ENCODE data around the gene ARHGAP40. TPM values are rescaled to one million over a fixed set of nuclear protein-coding genes. Genes with fewer than 3 reads are reported as not detected.

Gene ARHGAP40
- total and polyA plus RNA-seq, 4 donors: 0.57 to 5.0 (median 1.1) TPM

DNA sequence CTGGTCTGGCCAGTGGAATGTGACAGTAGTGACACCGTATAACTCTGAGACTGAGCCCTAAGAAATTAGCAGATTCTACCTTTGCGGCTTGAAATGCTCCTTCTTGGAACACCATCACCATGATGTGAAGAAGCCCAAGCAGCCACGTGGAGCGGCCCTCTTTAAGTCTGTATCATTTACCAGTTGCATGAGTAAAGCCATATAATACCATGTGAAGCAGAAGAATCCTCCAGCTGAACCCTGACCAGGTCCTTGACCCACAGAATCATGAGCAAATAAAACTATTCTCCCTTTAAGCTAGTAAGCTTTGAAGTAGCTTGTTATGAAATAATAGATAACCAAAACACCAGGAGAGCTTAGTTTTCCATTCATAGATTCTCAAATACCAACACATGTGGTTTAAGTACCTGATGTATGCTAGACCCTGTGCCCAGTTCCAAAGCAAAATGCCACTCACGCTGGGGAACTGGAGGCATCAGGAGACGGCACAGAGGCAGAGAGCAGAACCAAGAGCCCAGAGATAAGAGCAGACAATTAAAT lies 65.9 kb downstream of the ARHGAP40 start:
- TF ChIP-seq CTCF (IDR thresholded peaks at IDR 0.05; ENCODE audit: control extremely low read depth, extremely low read depth): no peak
- Histone ChIP-seq H3K9me3 (ENCODE audit: control insufficient read depth in 4 of 4, insufficient read depth in 3 of 4, low read length in 3 of 4) (peaks cover 0 to 8% (median 0%) of the 10 kb centered on the region in 4 donors), H3K4me3 (no peak overlapping the region), H3K9ac (ENCODE audit: insufficient read depth in 1 of 2, low read length in 2 of 2) (no peak overlapping the region), H3K27ac (ENCODE audit: low read depth in 1 of 2, low read length in 1 of 2) (no peak overlapping the region), H3K4me1 (ENCODE audit: control insufficient read depth in 5 of 5, insufficient read depth in 5 of 5, low read length in 5 of 5) (peaks cover 0 to 8% (median 0%) of the 10 kb centered on the region in 5 donors), H3K27me3 (ENCODE audit: control insufficient read depth in 3 of 3, insufficient read depth in 3 of 3, low read length in 2 of 3) (peaks cover 0 to 16% (median 9%) of the 10 kb centered on the region in 3 donors), H3K36me3 (ENCODE audit: control insufficient read depth in 4 of 4, insufficient read depth in 4 of 4, low read length in 4 of 4) (no peaks in the 10 kb centered on the region)
- WGBS, 2 donors: 73 to 86% methylated on average over 6 of the region's 6 CpGs
- ATAC-seq (ENCODE audit: insufficient read depth, low FRiP score) (no peak), DNase-seq (no peak)

DNA sequence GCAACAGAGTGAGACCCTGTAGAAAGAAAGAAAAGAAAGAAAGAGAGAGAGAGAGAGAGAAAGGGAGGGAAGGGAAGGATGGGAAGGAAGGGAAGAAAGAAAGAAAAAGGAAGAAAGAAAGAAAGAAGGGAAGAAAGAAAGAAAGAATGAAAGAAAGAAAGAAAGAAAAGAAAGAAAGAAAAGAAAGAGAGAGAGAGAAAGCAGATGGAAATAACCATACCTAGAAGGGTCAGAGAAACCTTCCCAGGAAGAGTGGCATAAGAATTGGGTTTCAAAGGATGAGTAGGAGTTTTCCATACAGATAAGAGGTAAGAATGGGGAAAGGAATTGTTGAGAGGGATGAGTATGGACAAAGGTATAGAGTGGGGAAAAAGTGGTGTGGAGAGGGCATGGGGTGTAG lies 68.1 kb downstream of the ARHGAP40 start:
- TF ChIP-seq CTCF (IDR thresholded peaks at IDR 0.05; ENCODE audit: control extremely low read depth, extremely low read depth): no peak
- peaks cover 0 to 27% (median 18%) of the 10 kb centered on the region in 3 donors for H3K27me3 ChIP-seq (ENCODE audit: control insufficient read depth in 3 of 3, insufficient read depth in 3 of 3, low read length in 2 of 3)
- no peak overlapping the region for H3K27ac ChIP-seq (ENCODE audit: low read depth in 1 of 2, low read length in 1 of 2)
- DNase-seq (no peak), ATAC-seq (ENCODE audit: insufficient read depth, low FRiP score) (no peak)
- H3K9me3 ChIP-seq (ENCODE audit: control insufficient read depth in 4 of 4, insufficient read depth in 3 of 4, low read length in 3 of 4): no peaks in the 10 kb centered on the region
- no peak overlapping the region for H3K9ac ChIP-seq (ENCODE audit: insufficient read depth in 1 of 2, low read length in 2 of 2)
- no peaks in the 10 kb centered on the region for H3K36me3 ChIP-seq (ENCODE audit: control insufficient read depth in 4 of 4, insufficient read depth in 4 of 4, low read length in 4 of 4)
- no peak overlapping the region for H3K4me3 ChIP-seq
- H3K4me1 ChIP-seq (ENCODE audit: control insufficient read depth in 5 of 5, insufficient read depth in 5 of 5, low read length in 5 of 5): peaks cover 0 to 18% (median 0%) of the 10 kb centered on the region in 5 donors

DNA sequence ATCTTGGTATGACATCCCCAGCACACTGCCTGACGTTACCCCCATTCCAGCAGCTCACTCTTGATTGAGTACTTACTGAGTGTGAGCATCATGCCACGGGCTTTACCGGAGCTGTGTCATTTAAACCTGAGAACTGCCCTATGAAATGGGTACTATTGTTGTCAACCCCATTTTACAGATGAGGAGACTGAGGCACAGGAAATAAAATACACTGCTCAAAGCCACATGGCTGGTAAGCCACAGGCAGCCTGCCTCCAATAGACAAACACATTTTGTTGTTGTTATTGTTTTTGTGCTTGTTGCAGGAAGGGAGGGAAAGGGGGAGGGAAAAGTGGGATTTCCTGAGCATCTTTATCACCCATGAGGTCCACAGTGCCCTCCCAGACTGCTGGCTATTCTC lies 69.2 kb downstream of the ARHGAP40 start:
- no peak overlapping the region for H3K9ac ChIP-seq (ENCODE audit: insufficient read depth in 1 of 2, low read length in 2 of 2)
- no peak overlapping the region for H3K4me3 ChIP-seq
- no peaks in the 10 kb centered on the region for H3K9me3 ChIP-seq (ENCODE audit: control insufficient read depth in 4 of 4, insufficient read depth in 3 of 4, low read length in 3 of 4)
- peaks cover 0 to 19% (median 0%) of the 10 kb centered on the region in 5 donors for H3K4me1 ChIP-seq (ENCODE audit: control insufficient read depth in 5 of 5, insufficient read depth in 5 of 5, low read length in 5 of 5)
- no peaks in the 10 kb centered on the region for H3K36me3 ChIP-seq (ENCODE audit: control insufficient read depth in 4 of 4, insufficient read depth in 4 of 4, low read length in 4 of 4)
- peaks cover 0 to 33% (median 20%) of the 10 kb centered on the region in 3 donors for H3K27me3 ChIP-seq (ENCODE audit: control insufficient read depth in 3 of 3, insufficient read depth in 3 of 3, low read length in 2 of 3)
- no peak for ATAC-seq (ENCODE audit: insufficient read depth, low FRiP score)
- TF ChIP-seq CTCF (IDR thresholded peaks at IDR 0.05; ENCODE audit: control extremely low read depth, extremely low read depth): no peak
- WGBS, 2 donors: 72 to 75% methylated on average over 3 of the region's 3 CpGs
- no peak overlapping the region for H3K27ac ChIP-seq (ENCODE audit: low read depth in 1 of 2, low read length in 1 of 2)
- DNase-seq: no peak

GRCh38 chr20:38671186-38671585 lies 69.6 kb downstream of the ARHGAP40 start:
- Histone ChIP-seq H3K9me3 (ENCODE audit: control insufficient read depth in 4 of 4, insufficient read depth in 3 of 4, low read length in 3 of 4) (no peaks in the 10 kb centered on the region), H3K4me3 (no peak overlapping the region), H3K36me3 (ENCODE audit: control insufficient read depth in 4 of 4, insufficient read depth in 4 of 4, low read length in 4 of 4) (no peaks in the 10 kb centered on the region), H3K9ac (ENCODE audit: insufficient read depth in 1 of 2, low read length in 2 of 2) (no peak overlapping the region), H3K4me1 (ENCODE audit: control insufficient read depth in 5 of 5, insufficient read depth in 5 of 5, low read length in 5 of 5) (peaks cover 0 to 16% (median 0%) of the 10 kb centered on the region in 5 donors), H3K27me3 (ENCODE audit: control insufficient read depth in 3 of 3, insufficient read depth in 3 of 3, low read length in 2 of 3) (peaks cover 0 to 33% (median 20%) of the 10 kb centered on the region in 3 donors), H3K27ac (ENCODE audit: low read depth in 1 of 2, low read length in 1 of 2) (no peak overlapping the region)
- no peak for DNase-seq
- TF ChIP-seq CTCF (IDR thresholded peaks at IDR 0.05; ENCODE audit: control extremely low read depth, extremely low read depth): no peak
- 24 to 28% methylated on average over 6 of the region's 6 CpGs for WGBS, 2 donors
- no peak for ATAC-seq (ENCODE audit: insufficient read depth, low FRiP score)

Data from lung (tissue), 12 donors.